Stomach smooth muscle (tissue), 2 donors: ENCODE data around the gene GSN.

ENCODE experiments used
- H3K27ac ChIP-seq: one replicate; pipeline ENCODE4 v1.7.0; 2013; ENCODE audit warnings: mild to moderate bottlenecking, low read length, inconsistent platforms
- H3K27me3 ChIP-seq, 2 donors: one replicate each; pipeline ENCODE4 v1.7.0; 2013; ENCODE audit warnings: low read length in 2 of 2; ENCODE audit not compliant: insufficient read depth in 2 of 2, control insufficient read depth in 1 of 2
- H3K36me3 ChIP-seq, 2 donors: one replicate each; pipeline ENCODE4 v1.7.0; 2013; ENCODE audit warnings: low read length in 2 of 2; ENCODE audit not compliant: control insufficient read depth in 2 of 2, insufficient read depth in 2 of 2
- H3K4me1 ChIP-seq: one replicate; pipeline ENCODE4 v1.7.0; 2013; ENCODE audit warnings: low read length; ENCODE audit not compliant: control insufficient read depth, insufficient read depth
- H3K4me3 ChIP-seq, 2 donors: one replicate each; pipeline ENCODE4 v1.7.0; 2013; ENCODE audit warnings: low read length in 2 of 2
- H3K9ac ChIP-seq, 2 donors: one replicate each; pipeline ENCODE4 v1.7.0; 2013; ENCODE audit warnings: low read length in 2 of 2, mild to moderate bottlenecking in 1 of 2
- H3K9me3 ChIP-seq, 2 donors: one replicate each; pipeline ENCODE4 v1.7.0; 2013; ENCODE audit warnings: low read length in 2 of 2; ENCODE audit not compliant: control insufficient read depth in 2 of 2
- donor health status: healthy.
- donor health status: Pancreatic carcinoma.

GSN gene

DNA sequence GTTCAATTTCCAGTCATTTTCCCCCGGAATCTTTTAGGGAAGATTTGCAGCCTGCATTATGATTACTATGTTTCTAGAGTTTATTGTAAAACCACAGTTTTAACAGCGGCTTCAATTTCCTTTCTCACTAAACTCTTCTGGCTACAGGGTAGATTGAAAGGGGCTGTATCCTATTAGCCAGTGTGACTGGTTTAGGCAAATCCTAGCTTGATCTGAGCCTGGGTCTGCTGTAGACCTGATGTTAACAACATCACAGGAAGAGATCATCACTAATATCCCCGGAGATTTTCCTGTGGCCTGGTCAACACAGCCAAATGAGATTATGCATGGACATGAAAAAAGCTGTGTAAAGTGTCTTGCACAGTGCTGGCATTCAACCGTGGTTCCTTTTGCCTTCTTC, 68.7 kb downstream of the GSN start:
- Histone ChIP-seq H3K4me3 (no peak overlapping the region), H3K27ac (no peak overlapping the region), H3K27me3 (no peaks in the 10 kb centered on the region)

DNA sequence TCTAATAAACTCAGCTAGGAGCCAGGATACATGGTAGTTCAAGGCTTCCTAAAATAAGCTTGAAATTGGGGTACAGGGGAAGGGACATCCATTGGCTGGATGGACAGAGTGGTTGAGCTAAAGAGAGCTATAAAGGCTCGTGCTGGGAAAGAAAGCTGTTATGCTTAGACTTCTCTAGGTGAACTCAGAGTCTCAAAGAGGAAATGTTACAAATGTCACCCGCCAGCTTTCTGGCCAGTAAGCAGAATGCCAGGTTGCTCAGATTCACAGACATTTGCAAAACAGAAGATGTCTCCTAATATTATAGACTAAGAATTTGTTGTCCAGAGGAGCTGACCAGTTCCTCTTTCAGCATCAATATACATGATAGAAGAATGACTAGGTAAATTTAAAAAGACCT, 71.5 kb downstream of the GSN start:
- Histone ChIP-seq H3K9ac (no peak overlapping the region), H3K27ac (peak overlapping the region; percentile 47), H3K36me3 (peaks cover 34 to 50% of the 10 kb centered on the region in 2 donors), H3K4me1 (peaks cover 14% of the 10 kb centered on the region), H3K4me3 (no peak overlapping the region), H3K9me3 (no peaks in the 10 kb centered on the region), H3K27me3 (no peaks in the 10 kb centered on the region)

More for the DNA sequence above, 68.7 kb downstream of the GSN start:
- Histone ChIP-seq H3K9me3 (no peaks in the 10 kb centered on the region), H3K9ac (no peak overlapping the region), H3K36me3 (peaks cover 45 to 57% of the 10 kb centered on the region in 2 donors), H3K4me1 (peaks cover 9% of the 10 kb centered on the region)

DNA sequence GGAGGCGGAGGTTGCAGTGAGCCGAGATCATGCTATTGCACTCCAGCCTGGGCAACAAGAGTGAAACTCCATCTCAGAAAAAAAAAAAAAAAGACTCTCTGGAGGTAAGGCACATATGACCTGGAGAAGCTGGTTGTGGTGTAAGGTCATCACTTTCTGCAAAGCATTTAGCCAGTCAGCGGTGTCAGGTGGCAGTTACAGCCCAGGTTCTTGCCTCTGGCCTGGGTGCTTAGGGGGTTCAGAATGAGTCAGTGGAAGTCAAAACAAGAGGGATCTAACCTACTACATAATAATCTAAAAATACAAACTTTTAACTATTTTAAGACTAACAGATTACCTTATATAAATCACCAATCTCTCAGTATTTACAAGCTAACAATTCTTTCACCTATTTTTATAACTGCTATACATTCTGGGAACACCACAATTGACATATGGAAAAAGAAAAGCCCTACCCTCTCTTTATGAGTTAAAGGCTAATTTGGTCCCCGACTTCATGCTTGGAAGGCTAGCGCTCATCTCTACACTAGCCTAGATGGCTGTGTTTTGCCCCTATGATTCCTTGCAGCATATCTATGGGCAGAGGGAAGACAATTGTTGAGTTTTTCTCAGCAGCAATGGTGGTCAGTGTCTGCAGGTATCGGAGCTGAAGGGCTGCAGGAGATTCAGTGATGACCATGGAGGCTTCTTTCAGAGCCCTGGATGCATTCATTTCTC, 72.9 kb downstream of the GSN start:
- H3K9ac ChIP-seq: no peak overlapping the region
- H3K4me1 ChIP-seq: peaks cover 19% of the 10 kb centered on the region
- H3K9me3 ChIP-seq: no peaks in the 10 kb centered on the region
- H3K27me3 ChIP-seq: no peaks in the 10 kb centered on the region
- H3K36me3 ChIP-seq: peaks cover 41 to 49% of the 10 kb centered on the region in 2 donors
- no peak overlapping the region for H3K27ac ChIP-seq
- H3K4me3 ChIP-seq: no peak overlapping the region

DNA sequence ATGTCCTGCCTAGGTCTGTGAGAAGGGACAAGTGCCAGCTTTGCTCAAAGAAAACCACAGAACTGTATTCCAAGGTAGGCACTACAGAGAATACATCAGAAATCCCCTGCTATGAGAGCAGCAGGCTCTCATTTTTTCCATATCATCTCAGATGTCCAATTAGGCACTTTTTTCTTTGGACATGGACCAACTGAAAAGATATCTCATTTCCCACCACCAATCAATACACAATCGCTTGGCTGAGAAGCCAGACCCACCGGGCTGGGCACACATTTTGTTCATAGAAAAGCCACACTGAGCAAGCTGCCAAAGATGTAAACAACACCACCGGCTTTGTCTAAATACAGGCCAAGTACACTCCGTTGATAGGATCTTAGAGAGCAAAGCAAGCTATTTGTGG, 76.2 kb downstream of the GSN start:
- Histone ChIP-seq H3K36me3 (peaks cover 45 to 56% of the 10 kb centered on the region in 2 donors), H3K4me1 (peaks cover 29% of the 10 kb centered on the region), H3K27me3 (no peaks in the 10 kb centered on the region), H3K9me3 (no peaks in the 10 kb centered on the region), H3K4me3 (no peak overlapping the region), H3K27ac (peak overlapping the region; percentile 64), H3K9ac (no peak overlapping the region)

DNA sequence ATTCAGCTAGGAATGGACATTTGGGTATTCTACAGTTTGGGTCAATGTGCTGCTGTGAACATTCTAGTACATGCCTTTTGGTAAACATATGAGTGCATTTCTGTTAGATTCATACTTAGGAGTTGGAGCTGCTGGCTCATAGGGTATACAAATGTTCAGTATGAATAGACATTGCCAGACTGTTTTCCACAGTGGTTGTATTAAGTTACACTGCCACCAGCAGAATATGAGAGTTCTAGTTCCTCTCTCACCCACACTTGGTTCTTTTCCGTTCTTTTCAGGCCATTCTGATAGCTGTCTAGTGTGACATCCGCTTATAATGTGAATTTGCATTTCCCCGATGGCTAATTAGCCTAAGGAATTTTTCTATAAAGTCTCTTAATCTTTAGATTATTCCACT, 77.1 kb downstream of the GSN start:
- H3K27ac ChIP-seq: peak overlapping the region; percentile 31

DNA sequence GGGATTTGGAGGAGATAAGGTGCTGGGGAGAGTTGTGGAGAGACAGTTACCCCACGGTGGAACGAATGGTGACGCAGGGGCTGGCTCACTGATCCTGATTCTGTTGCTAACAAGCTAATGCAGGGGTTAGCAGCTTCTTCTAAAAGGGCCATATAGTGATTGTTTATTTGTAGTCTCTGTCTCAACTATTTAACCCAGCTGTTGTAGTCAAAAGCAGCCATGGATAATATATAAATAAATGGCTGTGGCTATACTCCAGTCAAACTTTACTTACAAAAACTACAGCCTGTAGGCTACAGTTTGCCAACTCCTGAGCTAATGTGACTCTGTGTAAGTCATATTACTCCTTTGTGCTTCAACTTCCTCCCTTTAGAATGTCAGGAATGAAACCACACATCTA, 80.3 kb downstream of the GSN start:
- no peaks in the 10 kb centered on the region for H3K27me3 ChIP-seq
- H3K36me3 ChIP-seq: peaks cover 39 to 63% of the 10 kb centered on the region in 2 donors
- H3K27ac ChIP-seq: peak overlapping the region; percentile 12
- H3K9me3 ChIP-seq: no peaks in the 10 kb centered on the region
- peak overlapping the region in 1 of 2 donors; percentile 8 for H3K4me3 ChIP-seq
- peaks cover 63% of the 10 kb centered on the region for H3K4me1 ChIP-seq
- peak overlapping the region in 1 of 2 donors; percentile 9 for H3K9ac ChIP-seq

More for the DNA sequence above, 77.1 kb downstream of the GSN start:
- H3K27me3 ChIP-seq: no peaks in the 10 kb centered on the region
- peaks cover 38 to 56% of the 10 kb centered on the region in 2 donors for H3K36me3 ChIP-seq
- peaks cover 37% of the 10 kb centered on the region for H3K4me1 ChIP-seq
- H3K4me3 ChIP-seq: peak overlapping the region in 1 of 2 donors; percentile 9
- H3K9ac ChIP-seq: no peak overlapping the region
- H3K9me3 ChIP-seq: no peaks in the 10 kb centered on the region

DNA sequence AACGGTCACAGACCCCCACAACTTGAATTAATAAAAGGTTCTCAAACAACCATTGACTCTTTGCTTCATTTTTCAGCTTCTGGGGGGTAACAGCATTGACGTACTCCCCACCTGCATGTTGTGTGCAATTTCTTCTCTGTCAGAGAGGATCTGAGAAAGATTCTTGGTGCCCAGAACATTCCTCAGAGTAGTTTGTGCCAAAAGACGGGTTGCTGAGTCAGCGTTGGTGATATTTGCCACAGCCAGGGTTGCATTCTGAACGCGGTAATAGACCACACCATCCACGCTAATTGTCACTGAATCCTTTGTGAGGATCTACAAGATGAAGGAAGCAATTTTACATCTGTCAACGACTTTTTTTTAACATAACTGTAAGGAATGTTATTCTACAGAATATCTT, 81.0 kb downstream of the GSN start:
- H3K36me3 ChIP-seq: peaks cover 39 to 68% of the 10 kb centered on the region in 2 donors
- no peaks in the 10 kb centered on the region for H3K9me3 ChIP-seq
- H3K4me1 ChIP-seq: peaks cover 58% of the 10 kb centered on the region
- H3K4me3 ChIP-seq: no peak overlapping the region
- H3K9ac ChIP-seq: no peak overlapping the region
- no peaks in the 10 kb centered on the region for H3K27me3 ChIP-seq
- H3K27ac ChIP-seq: peak overlapping the region; percentile 46

DNA sequence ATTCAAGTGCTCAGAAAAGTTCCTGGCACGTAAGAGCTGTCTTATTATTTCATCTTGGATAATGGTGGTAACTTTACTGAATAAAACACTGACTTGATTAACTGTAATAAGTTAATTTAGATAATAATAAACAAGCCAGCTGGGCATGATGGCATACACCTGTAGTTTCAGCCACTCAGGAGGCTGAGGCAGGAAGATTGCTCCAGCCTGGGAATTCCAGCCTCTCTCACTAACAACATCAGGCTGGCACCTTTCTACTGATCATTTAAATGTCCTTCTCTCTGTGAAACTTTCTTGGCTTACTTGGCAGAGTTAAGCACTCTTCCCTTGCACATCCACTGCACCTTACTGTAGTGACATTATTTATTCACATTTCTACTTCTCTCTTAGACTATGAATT, 82.1 kb downstream of the GSN start:
- H3K9me3 ChIP-seq: no peaks in the 10 kb centered on the region
- peak overlapping the region; percentile 77 for H3K27ac ChIP-seq
- H3K27me3 ChIP-seq: no peaks in the 10 kb centered on the region
- H3K36me3 ChIP-seq: peaks cover 39 to 63% of the 10 kb centered on the region in 2 donors
- H3K4me3 ChIP-seq: no peak overlapping the region
- peak overlapping the region in 1 of 2 donors; percentile 10 for H3K9ac ChIP-seq
- peaks cover 49% of the 10 kb centered on the region for H3K4me1 ChIP-seq

DNA sequence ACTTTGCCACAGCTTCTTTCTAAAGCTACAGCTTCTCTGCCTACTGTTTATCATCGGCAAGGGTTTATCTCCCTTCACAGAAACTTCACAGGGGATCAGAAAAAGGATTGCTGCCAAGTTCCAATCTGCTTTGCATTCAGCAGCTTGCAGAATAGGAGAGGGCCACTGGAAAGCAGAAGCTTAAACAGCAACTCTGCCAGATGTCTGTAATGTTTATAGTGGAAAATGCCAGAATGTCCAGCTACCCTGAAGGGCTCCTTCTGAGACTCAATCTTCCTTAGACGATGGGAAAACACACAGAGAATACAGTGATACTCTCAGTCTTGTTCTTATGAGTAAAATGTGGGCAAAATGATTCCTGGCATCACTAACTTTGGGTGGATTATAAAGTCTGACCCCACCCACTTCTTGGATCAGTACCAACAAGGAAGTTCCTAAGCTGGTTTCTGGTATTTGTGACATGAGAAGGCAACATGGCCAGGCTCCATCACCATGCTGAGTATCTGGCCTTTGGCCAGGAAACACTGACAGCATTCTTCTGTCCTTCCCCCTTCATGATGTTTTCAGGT, 83.1 kb downstream of the GSN start:
- Histone ChIP-seq H3K4me3 (peak overlapping the region in 1 of 2 donors; percentile 31), H3K36me3 (peaks cover 37 to 63% of the 10 kb centered on the region in 2 donors), H3K9ac (peak overlapping the region; percentile 2 to 10), H3K27ac (peak overlapping the region; percentile 77), H3K27me3 (no peaks in the 10 kb centered on the region), H3K4me1 (peaks cover 48% of the 10 kb centered on the region), H3K9me3 (no peaks in the 10 kb centered on the region)

DNA sequence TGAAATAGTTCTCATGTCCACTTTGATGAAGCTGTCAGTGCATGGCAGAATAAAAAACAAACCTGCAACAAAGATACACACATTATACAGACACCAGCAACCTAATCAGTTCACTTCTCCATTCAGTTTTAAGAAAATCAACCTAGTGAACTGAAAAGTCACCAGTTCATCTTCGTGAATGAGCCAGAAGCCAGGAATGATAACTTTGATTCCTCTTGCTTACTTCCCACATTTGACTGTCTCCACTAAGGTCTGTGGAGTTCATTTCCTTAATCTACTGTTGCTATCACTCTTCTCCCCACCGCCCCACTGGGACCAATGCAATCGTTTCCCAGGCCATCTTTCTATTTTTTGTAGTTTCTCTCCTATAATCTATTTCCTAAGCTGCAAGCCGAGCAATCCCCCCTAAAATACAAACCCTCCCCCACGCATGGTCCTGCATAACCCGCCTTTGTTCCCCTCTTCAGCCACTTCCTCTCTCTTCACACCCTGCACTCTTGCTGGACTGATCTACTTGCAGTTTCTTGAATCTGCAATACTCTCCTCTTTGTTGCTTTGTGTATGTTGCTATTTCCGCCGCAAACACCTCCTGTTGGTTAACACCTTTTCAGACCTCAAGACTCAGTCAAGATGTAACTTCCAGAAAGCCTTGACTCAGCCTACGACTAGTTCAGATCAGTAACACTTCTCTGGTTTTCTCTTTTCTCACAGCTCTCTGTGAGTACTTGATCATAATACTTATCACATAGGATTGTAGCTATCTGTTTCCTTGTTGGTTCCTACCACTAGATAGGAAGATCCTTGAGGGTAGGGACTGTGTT, 85.5 kb downstream of the GSN start:
- Histone ChIP-seq H3K36me3 (peaks cover 22 to 41% of the 10 kb centered on the region in 2 donors), H3K9ac (no peak overlapping the region), H3K4me1 (peaks cover 44% of the 10 kb centered on the region), H3K4me3 (no peak overlapping the region), H3K27ac (peak overlapping the region; percentile 53), H3K9me3 (no peaks in the 10 kb centered on the region), H3K27me3 (no peaks in the 10 kb centered on the region)
